Stimulated activated CD8-positive, alpha-beta memory T cell treated with anti-CD3 and anti-CD28 coated beads, Interleukin-7, amount 100 ng/mL, for 24 hours (primary cell): ENCODE data around the gene SNX19.

Experiments
- DNase-seq: peaks from one replicate; pipeline ENCODE4 v3.0.0-alpha.2; 2020; ENCODE audit warnings: low read depth

Gene SNX19

DNA sequence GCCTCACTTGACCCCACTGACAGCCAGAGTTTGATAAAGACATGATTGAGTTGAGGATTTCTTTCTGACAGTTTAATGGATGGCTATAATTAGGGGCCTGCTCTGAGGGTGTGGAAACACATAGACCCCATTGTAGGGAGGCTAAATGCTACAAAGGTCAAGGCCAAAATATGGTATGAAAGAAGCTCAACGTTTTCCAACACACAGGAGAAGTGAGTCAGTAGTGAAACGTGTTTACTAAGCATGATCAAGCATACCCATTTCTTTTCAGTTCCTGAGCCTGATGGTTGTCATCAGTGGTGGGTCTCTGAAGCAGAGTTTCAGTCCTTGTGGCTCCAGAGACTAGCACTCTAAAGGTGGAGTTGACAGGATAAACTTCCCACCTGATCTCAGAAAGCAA, 69.7 kb downstream of the SNX19 start:
- DNase-seq, result no peak

DNA sequence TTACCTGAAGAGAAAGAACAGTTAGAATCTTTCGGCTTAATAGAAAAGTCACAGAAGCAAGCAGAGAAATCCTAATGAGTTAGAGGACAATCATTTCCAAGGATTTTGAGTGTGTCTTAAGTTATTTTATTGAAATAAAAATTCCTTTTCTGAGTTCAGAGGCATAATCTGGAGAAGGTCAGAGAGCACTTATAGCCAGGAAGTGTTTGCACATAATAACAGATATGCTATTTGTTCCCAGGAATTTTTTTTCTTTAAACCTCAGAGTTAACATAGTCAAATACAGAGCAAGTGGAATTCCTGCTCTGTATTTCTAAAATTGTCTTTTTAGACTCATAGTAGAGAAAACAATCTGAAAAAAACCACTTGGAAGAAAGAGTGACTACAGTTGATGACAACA, 74.3 kb downstream of the SNX19 start:
- DNase-seq, result no peak

- DNase-seq, result no peak
Observed at GRCh38 chr11:130840679-130841078, 75.6 kb downstream of the SNX19 start.

GRCh38 chr11:130839981-130840666, 76.2 kb downstream of the SNX19 start:
- DNase-seq, result no peak

DNA sequence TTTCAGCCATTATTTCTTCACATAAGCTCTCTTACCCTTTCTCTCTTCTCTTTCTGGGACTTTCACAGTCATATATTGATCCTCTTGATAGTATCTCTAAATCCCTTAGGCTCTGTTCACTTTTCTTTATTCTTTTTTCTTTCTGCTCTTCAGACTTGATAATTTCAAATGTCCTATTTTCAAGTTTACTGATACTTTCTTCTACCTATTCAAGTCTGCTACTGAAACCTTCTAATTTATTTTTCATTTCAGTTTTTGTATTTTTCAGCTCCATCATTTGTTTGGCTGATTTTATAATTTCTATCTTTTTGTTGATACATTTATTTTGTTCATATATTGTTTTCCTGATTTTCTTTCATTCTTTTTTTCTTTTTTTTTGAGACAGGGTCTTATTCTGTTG, 79.1 kb downstream of the SNX19 start:
- no peak for DNase-seq

DNA sequence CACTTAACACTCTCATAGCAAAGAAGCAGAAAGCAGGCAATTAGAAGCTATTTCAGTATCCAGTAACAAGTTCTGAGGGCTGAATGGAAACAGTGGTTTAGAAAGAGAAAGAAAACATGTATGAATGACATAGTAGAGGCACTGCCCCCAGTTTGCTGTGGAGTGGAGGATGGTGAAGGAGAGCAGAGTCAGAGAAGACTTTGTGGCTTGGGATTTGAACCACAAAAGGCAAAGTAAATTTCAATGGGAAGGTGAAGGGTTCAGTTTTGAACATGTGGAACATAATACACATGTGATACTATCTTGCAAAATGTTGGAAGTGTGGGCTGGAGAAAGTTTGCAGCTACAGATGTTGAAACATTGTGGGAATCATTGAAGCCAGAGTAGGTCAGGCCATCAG, 81.4 kb downstream of the SNX19 start:
- DNase-seq, result no peak

- DNase-seq, result no peak
Observed at GRCh38 chr11:130832566-130833425, 83.5 kb downstream of the SNX19 start.

DNA sequence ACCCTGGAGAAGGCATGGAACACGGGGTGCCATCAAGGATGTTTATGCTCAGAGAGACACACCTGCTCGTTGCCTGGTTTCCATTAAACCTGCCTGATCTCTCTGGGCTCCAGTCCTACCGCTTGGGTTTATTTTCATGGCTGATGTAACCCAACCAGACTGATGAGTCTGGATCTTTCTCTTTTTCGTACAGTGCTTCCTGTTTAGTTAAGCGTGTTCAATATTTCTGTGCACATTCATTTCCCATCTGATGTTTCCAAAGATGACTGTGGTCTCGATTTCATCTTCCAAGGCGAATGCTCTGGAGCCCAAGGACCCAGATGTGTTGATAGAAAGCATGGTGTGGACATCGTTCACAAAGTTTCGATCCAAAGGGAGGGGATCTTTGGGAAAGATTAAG, 84.3 kb downstream of the SNX19 start:
- no peak for DNase-seq

DNA sequence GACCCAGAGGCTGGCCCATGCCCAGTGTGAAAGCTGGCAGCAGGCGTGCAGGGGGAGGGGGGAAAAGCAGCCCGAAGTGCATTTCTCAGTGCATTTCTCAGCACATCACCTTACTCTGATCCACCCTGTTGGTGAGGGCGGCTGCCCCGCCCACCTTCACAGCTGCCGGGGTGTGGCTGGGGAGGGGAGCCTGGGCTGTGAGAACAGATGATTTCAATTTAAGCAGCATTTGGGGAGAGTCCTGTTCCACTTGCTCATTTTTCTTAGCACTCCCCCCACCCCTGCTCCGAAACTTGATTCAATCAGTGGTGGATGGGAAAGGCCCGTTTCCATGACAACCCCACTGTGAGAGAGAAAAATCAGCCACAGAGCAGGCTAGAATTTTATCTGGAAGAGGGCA, 84.8 kb downstream of the SNX19 start:
- no peak for DNase-seq

- no peak for DNase-seq
Observed at GRCh38 chr11:130830566-130830965, 85.7 kb downstream of the SNX19 start.

GRCh38 chr11:130829920-130830511, 86.3 kb downstream of the SNX19 start:
- no peak for DNase-seq

- DNase-seq, result no peak
Observed at GRCh38 chr11:130828741-130829140, 87.5 kb downstream of the SNX19 start.

DNA sequence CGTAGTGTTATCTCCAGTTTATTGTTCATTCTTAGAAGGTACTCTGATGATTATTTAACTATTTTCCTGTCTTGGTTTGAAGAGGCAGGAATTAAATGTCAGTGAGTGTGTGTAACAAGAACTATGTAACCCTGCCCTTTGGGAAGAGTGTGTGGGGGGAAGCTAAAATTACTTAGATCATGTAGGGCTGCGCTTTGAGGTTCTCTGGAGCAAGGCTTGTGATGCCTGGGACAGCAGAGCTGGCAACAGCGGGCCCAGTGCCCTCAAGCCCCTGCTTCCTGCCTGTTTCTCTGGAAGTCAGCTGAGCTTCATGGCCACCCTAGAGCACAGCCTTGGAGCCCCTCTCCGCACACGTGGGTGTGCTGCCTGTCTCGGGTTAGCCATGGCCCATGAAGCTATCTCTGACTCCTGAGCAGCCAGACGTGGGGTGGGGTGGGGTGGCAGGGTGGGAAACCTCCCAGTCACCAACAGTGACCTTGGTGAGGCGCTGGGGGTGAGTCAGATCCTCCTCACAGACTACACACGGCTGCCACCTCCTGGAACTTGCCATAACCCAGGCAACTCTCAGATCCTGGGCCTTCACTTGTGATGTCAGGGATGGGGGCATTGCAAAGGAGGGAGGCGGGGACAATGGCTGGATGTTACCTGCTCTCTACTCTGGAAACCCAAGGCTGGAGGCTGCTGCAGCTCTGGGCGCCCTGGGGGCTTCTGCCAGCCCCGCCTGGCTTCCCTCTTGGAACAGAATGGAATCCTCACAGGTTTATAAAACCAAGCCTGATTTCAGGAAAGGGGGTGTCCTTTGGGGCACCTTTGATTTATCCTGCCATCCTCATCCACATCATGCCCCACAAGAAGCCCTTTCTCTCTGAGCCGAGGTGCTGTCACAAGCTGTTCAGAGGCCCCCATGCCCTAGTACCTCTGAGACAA, 88.6 kb downstream of the SNX19 start:
- no peak for DNase-seq

GRCh38 chr11:130826572-130826971, 89.7 kb downstream of the SNX19 start:
- no peak for DNase-seq

GRCh38 chr11:130825983-130826382, 90.3 kb downstream of the SNX19 start:
- no peak for DNase-seq

GRCh38 chr11:130825561-130825960, 90.7 kb downstream of the SNX19 start:
- DNase-seq, result no peak
